ENCODE results near the gene ARHGEF26.

The ARHGEF26 gene

DNA sequence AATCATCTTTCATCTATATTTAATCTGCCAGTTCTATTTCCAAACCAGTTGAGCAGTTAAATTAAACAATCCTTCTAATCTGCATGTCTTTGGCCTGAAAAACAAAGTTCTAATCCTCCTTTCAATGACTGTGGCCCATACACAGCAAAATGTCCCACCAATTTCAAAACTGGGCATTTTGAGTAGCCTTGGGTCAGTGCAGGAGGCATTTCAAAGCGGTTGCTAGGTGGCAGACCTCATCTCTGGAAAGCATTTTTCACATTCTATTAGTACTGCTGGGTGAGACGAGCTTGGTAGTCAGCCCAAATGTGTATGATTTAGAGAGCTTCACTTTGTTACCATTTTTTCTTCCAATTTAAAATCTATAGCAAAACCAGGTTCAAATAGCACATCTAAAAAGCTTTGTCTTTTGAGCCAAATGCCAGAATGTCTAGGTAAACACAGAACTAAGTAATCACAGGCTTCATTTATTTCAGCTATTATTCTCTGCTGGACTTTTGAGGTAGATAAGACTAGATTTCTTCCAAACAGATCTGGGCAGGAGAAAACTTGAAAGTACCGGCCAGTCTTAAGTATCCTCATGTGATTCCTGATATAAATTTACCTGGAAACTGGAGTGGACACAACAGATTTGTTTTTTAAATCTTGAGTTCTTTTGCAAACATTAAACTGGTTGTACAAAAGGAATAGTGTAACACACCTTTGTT, 8.9 kb upstream of the ARHGEF26 start:
- TF ChIP-seq CTCF (IDR thresholded peaks at IDR 0.05; ENCODE audit: unreplicated experiment in 3 of 3) = no peak
- Mint-ChIP-seq H3K4me1 (no peaks in the 10 kb centered on the region), H3K9me3 (no peaks in the 10 kb centered on the region), H3K36me3 (ENCODE audit: low read depth) (no peaks in the 10 kb centered on the region), H3K27me3 (ENCODE audit: low read depth) (no peaks in the 10 kb centered on the region), H3K4me3 (no peak overlapping the region), H3K27ac (peak overlapping the region in 1 of 3 experiments; percentile 43)

DNA sequence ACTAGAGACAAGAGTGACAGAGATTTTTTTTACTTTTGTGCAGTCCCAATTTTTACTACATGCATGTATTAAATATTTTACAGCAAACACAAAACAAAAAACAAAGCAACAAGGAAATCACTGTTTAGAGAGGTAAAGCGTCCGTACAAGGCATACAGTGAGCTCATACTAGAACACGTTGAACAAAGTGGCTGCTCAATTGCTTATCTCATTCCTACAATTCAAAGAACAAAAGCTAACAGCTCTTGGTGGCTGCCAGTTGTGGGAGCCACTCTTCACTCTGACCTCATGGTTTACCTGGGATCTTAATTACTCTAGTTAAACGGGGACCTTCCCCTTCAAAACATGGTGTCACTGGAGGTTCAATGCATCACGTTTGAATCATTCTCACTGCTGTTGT, 7.6 kb upstream of the ARHGEF26 start:
- no peak overlapping the region for H3K4me3 Mint-ChIP-seq
- H3K27ac Mint-ChIP-seq = no peak overlapping the region
- H3K4me1 Mint-ChIP-seq = no peaks in the 10 kb centered on the region
- no peaks in the 10 kb centered on the region for H3K27me3 Mint-ChIP-seq (ENCODE audit: low read depth)
- H3K36me3 Mint-ChIP-seq (ENCODE audit: low read depth) = no peaks in the 10 kb centered on the region
- TF ChIP-seq CTCF (IDR thresholded peaks at IDR 0.05; ENCODE audit: unreplicated experiment in 3 of 3) = no peak
- no peaks in the 10 kb centered on the region for H3K9me3 Mint-ChIP-seq

DNA sequence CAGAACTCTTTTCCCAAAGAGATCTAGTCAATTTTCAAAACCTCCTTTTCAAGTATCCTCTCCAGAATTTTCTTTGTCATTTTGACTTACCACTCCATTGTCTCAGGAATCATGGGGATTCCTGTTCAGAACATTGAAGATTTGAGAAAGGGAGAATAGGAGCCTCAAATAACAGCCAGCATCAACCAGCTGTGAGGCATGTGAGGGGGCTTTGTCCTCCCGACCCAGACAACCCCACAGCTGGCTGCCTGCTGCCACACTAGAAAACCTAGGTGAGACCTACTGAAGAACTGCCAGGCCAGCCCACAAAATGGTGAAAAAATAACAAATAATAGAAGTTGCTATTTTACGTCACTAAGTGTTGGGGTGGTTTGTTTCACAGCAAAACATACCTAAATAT, 5.9 kb upstream of the ARHGEF26 start:
- H3K4me1 Mint-ChIP-seq = peaks cover 3% of the 10 kb centered on the region
- TF ChIP-seq CTCF (IDR thresholded peaks at IDR 0.05; ENCODE audit: unreplicated experiment in 3 of 3) = no peak
- H3K36me3 Mint-ChIP-seq (ENCODE audit: low read depth) = no peaks in the 10 kb centered on the region
- H3K27ac Mint-ChIP-seq = no peak overlapping the region
- no peak overlapping the region for H3K4me3 Mint-ChIP-seq
- no peaks in the 10 kb centered on the region for H3K9me3 Mint-ChIP-seq
- peaks cover under 1% of the 10 kb centered on the region for H3K27me3 Mint-ChIP-seq (ENCODE audit: low read depth)

- no peaks in the 10 kb centered on the region for H3K9me3 Mint-ChIP-seq
- peak overlapping the region; percentile 85 to 97 (median 92) for H3K4me3 Mint-ChIP-seq
- peaks cover 21% of the 10 kb centered on the region for H3K27me3 Mint-ChIP-seq (ENCODE audit: low read depth)
- no peak overlapping the region for H3K27ac Mint-ChIP-seq
- no peaks in the 10 kb centered on the region for H3K36me3 Mint-ChIP-seq (ENCODE audit: low read depth)
- peaks cover 21% of the 10 kb centered on the region for H3K4me1 Mint-ChIP-seq
- no peak for TF ChIP-seq CTCF (IDR thresholded peaks at IDR 0.05; ENCODE audit: unreplicated experiment in 3 of 3)
Observed at GRCh38 chr3:154119951-154120350, 1.2 kb upstream of the ARHGEF26 start.

- H3K4me1 Mint-ChIP-seq = peaks cover 21% of the 10 kb centered on the region
- peak overlapping the region; percentile 9 to 48 (median 43) for H3K27ac Mint-ChIP-seq
- peak overlapping the region; percentile 85 to 97 (median 92) for H3K4me3 Mint-ChIP-seq
- peaks cover 21% of the 10 kb centered on the region for H3K27me3 Mint-ChIP-seq (ENCODE audit: low read depth)
- no peaks in the 10 kb centered on the region for H3K36me3 Mint-ChIP-seq (ENCODE audit: low read depth)
- no peaks in the 10 kb centered on the region for H3K9me3 Mint-ChIP-seq
- no peak for TF ChIP-seq CTCF (IDR thresholded peaks at IDR 0.05; ENCODE audit: unreplicated experiment in 3 of 3)
Observed at GRCh38 chr3:154121701-154122551, 736 bp downstream of the ARHGEF26 start.
